Fibroblast of villous mesenchyme (primary cell): ENCODE data around the gene CDC5L. TPM values are rescaled to one million over a fixed set of nuclear protein-coding genes. Genes with fewer than 3 reads are reported as not detected.

ENCODE experiments used
- DNase-seq: peaks from one replicate; pipeline ENCODE4 v3.0.0-alpha.2; 2010; ENCODE audit warnings: low read depth
- H3K4me3 ChIP-seq: 2 replicates; pipeline ENCODE4 v1.5.1; 2011; ENCODE audit warnings: low read depth, mild to moderate bottlenecking, low read length
- CTCF ChIP-seq: IDR thresholded peaks from 2 replicates; pipeline ENCODE4 v1.5.1; 2012; ENCODE audit warnings: low read depth, mild to moderate bottlenecking, low read length; ENCODE audit not compliant: insufficient read depth
- total RNA-seq: library from RNA; depleted of rRNA; stranded (reverse); fragments of >200 nt; gene quantifications from 2 replicates; pipeline ENCODE4 v1.2.3, GENCODE V29; 2012

The CDC5L gene
- total RNA-seq, 1 donor = 24.2 TPM

GRCh38 chr6:44438827-44439226 lies 51.3 kb downstream of the CDC5L start:
- TF ChIP-seq CTCF = no peak
- H3K4me3 ChIP-seq = no peak overlapping the region
- DNase-seq = no peak

GRCh38 chr6:44439270-44440045 lies 52.0 kb downstream of the CDC5L start:
- TF ChIP-seq CTCF = no peak
- no peak overlapping the region for H3K4me3 ChIP-seq
- peak; percentile 70 for DNase-seq

DNA sequence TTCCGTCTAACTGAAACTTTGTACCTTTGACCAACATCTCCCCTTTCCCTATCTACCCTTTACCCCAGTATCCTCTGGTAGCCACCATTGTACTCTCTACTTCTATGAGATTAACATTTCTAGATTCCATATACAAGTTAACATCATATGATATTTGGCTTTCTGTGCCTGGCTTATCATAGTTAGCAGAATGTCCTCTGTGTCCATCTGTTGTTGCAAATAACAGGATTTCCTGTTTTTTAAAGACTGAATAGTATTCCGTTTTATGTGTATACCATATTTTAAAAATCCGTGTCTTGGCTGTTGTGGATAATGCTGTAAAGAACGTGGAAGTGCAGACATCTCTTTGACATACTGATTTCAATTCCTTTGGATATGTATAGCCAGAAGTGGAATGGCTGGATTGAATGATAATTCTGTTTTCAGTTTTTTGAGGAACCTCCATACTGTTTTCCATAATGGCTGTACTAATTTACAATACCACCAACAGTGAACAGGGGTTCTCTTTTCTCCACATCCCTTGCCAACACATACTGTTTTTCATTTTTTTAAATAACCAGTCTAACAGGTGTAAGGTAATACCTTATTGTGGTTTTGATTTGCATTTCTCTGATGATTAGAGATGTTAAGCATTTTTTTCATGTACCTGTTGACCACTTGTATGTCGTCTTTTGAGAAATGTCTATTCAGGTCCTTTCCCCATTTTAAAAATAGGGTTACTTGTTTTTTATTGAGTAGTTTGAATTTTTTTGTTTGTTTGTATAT lies 53.8 kb downstream of the CDC5L start:
- no peak for TF ChIP-seq CTCF
- DNase-seq = no peak
- no peak overlapping the region for H3K4me3 ChIP-seq

GRCh38 chr6:44442236-44442635 lies 54.7 kb downstream of the CDC5L start:
- no peak overlapping the region for H3K4me3 ChIP-seq
- DNase-seq = no peak
- no peak for TF ChIP-seq CTCF

GRCh38 chr6:44442833-44443444 lies 55.4 kb downstream of the CDC5L start:
- TF ChIP-seq CTCF = no peak
- H3K4me3 ChIP-seq = no peak overlapping the region
- no peak for DNase-seq

DNA sequence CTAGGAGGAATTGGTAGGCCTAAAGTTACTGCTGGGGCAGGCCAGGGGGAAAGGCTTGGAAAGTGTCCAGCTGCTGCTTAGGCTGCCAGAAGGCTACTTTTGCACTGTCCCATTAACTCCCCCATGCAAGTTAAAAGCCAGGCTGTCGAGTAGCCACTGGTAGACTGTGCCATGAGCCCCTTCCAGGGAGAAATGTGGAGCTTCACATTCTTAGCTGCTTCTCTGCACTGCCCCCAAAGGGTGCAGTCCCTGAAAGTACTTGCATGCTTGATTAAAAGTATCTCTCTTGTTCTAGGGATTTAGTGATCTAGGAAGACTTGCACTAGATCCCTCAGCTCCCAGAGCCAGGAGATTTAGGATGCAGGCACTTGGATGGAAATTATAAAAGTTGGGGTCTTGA lies 57.3 kb downstream of the CDC5L start:
- no peak overlapping the region for H3K4me3 ChIP-seq
- no peak for TF ChIP-seq CTCF
- no peak for DNase-seq
